OCI-LY3 (cell line): Measurements from ENCODE around the gene SLC22A4.

ENCODE experiments used
- EZH2phosphoT487 ChIP-seq: fragments of 200-600 bp; shearing (Covaris generic); IDR thresholded peaks from 2 replicates; pipeline ENCODE4 v1.6.1; 2018; ENCODE audit warnings: antibody characterized with exemption, mixed run types, low read depth
- TF ChIP-seq, protein P1 (sequence below): fragments of 200-600, 300-600 bp; sonication (generic); IDR thresholded peaks from 2 replicates; pipeline ENCODE4 v1.5.1; 2014; ENCODE audit warnings: antibody characterized with exemption, low read length, low read depth

DNA sequence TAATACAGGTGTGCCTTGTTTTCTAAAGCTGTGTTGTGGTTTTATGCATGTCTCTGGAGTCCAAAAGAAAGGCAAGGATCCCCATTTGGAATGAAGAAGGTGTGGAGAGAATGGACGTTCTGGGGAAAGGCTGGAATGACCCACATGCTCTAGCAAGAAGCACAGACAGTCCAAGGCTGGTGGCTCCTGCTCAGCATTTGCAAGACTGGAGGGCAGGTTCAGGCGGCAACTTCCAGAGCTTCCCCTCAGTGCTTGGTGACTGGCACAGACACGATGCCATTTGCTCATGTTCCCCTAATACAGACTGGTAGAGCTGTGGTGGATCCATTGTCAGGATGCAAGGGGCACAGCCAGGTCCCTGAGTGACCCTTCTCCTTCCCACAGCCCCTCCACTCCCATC lies 8.2 kb downstream of the SLC22A4 start:
- TF ChIP-seq, protein P1, sequence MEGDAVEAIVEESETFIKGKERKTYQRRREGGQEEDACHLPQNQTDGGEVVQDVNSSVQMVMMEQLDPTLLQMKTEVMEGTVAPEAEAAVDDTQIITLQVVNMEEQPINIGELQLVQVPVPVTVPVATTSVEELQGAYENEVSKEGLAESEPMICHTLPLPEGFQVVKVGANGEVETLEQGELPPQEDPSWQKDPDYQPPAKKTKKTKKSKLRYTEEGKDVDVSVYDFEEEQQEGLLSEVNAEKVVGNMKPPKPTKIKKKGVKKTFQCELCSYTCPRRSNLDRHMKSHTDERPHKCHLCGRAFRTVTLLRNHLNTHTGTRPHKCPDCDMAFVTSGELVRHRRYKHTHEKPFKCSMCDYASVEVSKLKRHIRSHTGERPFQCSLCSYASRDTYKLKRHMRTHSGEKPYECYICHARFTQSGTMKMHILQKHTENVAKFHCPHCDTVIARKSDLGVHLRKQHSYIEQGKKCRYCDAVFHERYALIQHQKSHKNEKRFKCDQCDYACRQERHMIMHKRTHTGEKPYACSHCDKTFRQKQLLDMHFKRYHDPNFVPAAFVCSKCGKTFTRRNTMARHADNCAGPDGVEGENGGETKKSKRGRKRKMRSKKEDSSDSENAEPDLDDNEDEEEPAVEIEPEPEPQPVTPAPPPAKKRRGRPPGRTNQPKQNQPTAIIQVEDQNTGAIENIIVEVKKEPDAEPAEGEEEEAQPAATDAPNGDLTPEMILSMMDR, result no peak
- TF ChIP-seq EZH2phosphoT487, result no peak
